ENCODE measurements around the gene SMAD7.

Gene SMAD7

DNA sequence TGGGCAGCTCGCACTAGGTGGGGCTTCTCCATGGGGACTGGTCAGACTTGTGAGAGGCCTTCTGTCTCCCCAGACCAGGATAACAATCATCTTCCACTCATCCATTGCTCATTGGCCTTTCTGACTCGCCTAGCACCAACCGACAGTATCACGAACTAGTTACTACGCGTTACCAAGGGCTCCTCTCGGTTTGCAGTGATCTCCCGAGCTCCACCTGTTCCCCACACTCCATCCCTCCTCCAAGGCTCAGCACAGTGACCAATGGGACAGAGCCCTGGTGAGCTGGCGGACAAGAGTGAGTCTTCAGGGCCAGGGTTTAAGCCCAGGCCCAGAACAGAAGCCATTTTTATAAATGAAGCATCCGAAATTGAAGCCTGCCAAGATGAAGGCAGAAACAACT lies 42.8 kb upstream of the SMAD7 start:
- H3K79me2 ChIP-seq (ENCODE audit: control insufficient read depth, insufficient read depth, low read length, poor library complexity), result peaks cover 10% of the 10 kb centered on the region
- H3K4me1 ChIP-seq (ENCODE audit: control insufficient read depth in 1 of 2, insufficient read depth in 2 of 2, low read length in 2 of 2), result peaks cover 57 to 64% of the 10 kb centered on the region in 2 experiments
- no peak overlapping the region for H3K4me2 ChIP-seq (ENCODE audit: low read length)
- no peak overlapping the region for H2AK5ac ChIP-seq (ENCODE audit: low read length)
- H3K27ac ChIP-seq (ENCODE audit: low read depth, low read length), result peak overlapping the region; percentile 11
- H3K27me3 ChIP-seq (ENCODE audit: insufficient read depth, low read length), result no peaks in the 10 kb centered on the region
- DNase-seq, result no peak
- H4K91ac ChIP-seq (ENCODE audit: low read depth, low read length), result peak overlapping the region; percentile 62
- no peaks in the 10 kb centered on the region for H3K36me3 ChIP-seq (ENCODE audit: control insufficient read depth in 1 of 2, insufficient read depth in 2 of 2, low read length in 2 of 2)
- H2AFZ ChIP-seq (ENCODE audit: insufficient read depth, low read length, poor library complexity), result no peak overlapping the region
- no peak overlapping the region for H3K23ac ChIP-seq (ENCODE audit: low read length)
- peaks cover 2% of the 10 kb centered on the region for H3K9me3 ChIP-seq (ENCODE audit: insufficient read depth, low read depth, low read length)
- H3K4ac ChIP-seq (ENCODE audit: low read depth, low read length), result no peak overlapping the region
- WGBS (ENCODE audit: extremely low coverage, insufficient coverage, insufficient read length), result no CpG with 5 or more reads among the region's 10 CpGs
- H2BK120ac ChIP-seq (ENCODE audit: insufficient read depth, low read length, poor library complexity), result peak overlapping the region; percentile 36
- no peak overlapping the region for H4K12ac ChIP-seq (ENCODE audit: low read depth, low read length)
- peaks cover 73% of the 10 kb centered on the region for H3K79me1 ChIP-seq (ENCODE audit: low read length)
- H4K8ac ChIP-seq (ENCODE audit: low read depth, low read length), result peak overlapping the region; percentile 12
- H2BK5ac ChIP-seq (ENCODE audit: low read depth, low read length, poor library complexity), result peak overlapping the region; percentile 34
- H3K14ac ChIP-seq (ENCODE audit: low read length), result peak overlapping the region; percentile 40
- H2BK12ac ChIP-seq (ENCODE audit: low read length), result peak overlapping the region; percentile 52
- H3K18ac ChIP-seq (ENCODE audit: low read length), result peak overlapping the region; percentile 15
- H3K9ac ChIP-seq (ENCODE audit: low read length), result no peak overlapping the region
- H3K4me3 ChIP-seq (ENCODE audit: low read depth, low read length), result no peak overlapping the region

DNA sequence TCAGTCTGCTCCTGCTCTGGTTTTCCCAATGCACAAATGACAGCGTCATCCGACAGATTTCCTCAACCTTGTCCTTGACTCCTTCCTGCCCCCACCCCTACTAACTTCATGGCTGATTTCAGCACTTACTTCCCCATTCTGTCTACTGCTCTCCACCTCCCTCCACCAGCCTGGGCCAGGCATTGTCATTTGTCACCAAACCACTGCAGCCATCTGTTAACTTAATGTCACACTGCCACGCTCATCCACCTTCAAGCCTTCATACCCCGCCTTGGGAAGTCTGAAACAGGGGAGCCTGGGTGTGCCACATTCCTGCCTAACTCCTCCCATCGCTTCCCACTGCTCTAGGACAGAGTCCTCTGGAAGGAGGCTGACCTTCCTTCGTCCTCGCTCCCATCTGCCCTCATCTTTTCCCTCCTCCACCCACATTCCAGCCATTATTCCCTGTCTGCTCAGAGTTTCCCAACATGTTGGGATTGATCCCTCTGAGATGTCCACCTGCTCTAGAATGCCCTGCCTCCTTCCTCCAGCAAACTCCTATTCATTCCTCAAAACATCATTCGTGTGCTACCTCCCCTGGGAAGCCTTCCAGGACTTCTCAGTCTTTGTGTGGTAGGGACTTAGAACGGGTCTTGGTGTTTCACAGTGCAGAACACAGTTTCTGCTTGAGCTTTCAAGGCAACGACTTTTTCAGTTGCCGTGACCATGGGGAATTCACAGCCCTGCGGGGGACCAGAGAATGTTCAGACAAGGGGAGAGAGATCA lies 42.2 kb upstream of the SMAD7 start:
- Histone ChIP-seq H4K91ac (ENCODE audit: low read depth, low read length) (peak overlapping the region; percentile 97), H3K79me1 (ENCODE audit: low read length) (peaks cover 69% of the 10 kb centered on the region), H3K23ac (ENCODE audit: low read length) (no peak overlapping the region), H3K4me2 (ENCODE audit: low read length) (no peak overlapping the region), H3K18ac (ENCODE audit: low read length) (peak overlapping the region; percentile 94), H3K79me2 (ENCODE audit: control insufficient read depth, insufficient read depth, low read length, poor library complexity) (peaks cover 10% of the 10 kb centered on the region), H3K27ac (ENCODE audit: low read depth, low read length) (peak overlapping the region; percentile 89), H3K4me1 (ENCODE audit: control insufficient read depth in 1 of 2, insufficient read depth in 2 of 2, low read length in 2 of 2) (peaks cover 51 to 58% of the 10 kb centered on the region in 2 experiments), H2BK5ac (ENCODE audit: low read depth, low read length, poor library complexity) (peak overlapping the region; percentile 57), H3K9ac (ENCODE audit: low read length) (no peak overlapping the region), H4K8ac (ENCODE audit: low read depth, low read length) (peak overlapping the region; percentile 75), H4K12ac (ENCODE audit: low read depth, low read length) (no peak overlapping the region), H2AK5ac (ENCODE audit: low read length) (peak overlapping the region; percentile 97), H3K27me3 (ENCODE audit: insufficient read depth, low read length) (no peaks in the 10 kb centered on the region), H2BK120ac (ENCODE audit: insufficient read depth, low read length, poor library complexity) (peak overlapping the region; percentile 81), H3K14ac (ENCODE audit: low read length) (peak overlapping the region; percentile 79), H3K4me3 (ENCODE audit: low read depth, low read length) (no peak overlapping the region), H3K4ac (ENCODE audit: low read depth, low read length) (peak overlapping the region; percentile 48), H3K9me3 (ENCODE audit: insufficient read depth, low read depth, low read length) (peaks cover 2% of the 10 kb centered on the region), H2BK12ac (ENCODE audit: low read length) (peak overlapping the region; percentile 52), H3K36me3 (ENCODE audit: control insufficient read depth in 1 of 2, insufficient read depth in 2 of 2, low read length in 2 of 2) (no peaks in the 10 kb centered on the region), H2AFZ (ENCODE audit: insufficient read depth, low read length, poor library complexity) (peak overlapping the region; percentile 40)
- no CpG with 5 or more reads among the region's 12 CpGs for WGBS (ENCODE audit: extremely low coverage, insufficient coverage, insufficient read length)
- DNase-seq, result peak; percentile 43 to 70

DNA sequence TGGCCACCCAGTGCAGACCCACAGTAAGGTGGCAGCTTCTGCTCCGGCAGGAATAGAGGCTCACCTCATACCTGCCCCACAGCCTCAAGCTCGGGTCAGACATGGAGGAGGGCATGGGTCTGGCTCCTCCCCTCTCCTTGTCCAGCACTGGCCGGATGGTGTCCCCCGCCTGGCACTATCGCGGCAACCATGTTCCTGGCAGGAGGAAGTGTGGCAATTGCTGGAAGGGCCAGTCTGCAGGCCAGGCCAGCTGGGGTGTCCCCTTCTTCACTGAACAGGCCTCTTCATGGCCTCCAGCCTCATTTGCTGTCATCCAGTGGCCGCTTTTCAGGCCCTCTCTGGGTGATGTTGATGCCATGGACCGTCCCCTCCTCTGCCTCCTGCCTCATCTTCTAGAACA lies 41.4 kb upstream of the SMAD7 start:
- no peaks in the 10 kb centered on the region for H3K36me3 ChIP-seq (ENCODE audit: control insufficient read depth in 1 of 2, insufficient read depth in 2 of 2, low read length in 2 of 2)
- H3K4me2 ChIP-seq (ENCODE audit: low read length), result no peak overlapping the region
- no peak overlapping the region for H3K4me3 ChIP-seq (ENCODE audit: low read depth, low read length)
- H3K4me1 ChIP-seq (ENCODE audit: control insufficient read depth in 1 of 2, insufficient read depth in 2 of 2, low read length in 2 of 2), result peaks cover 46 to 53% of the 10 kb centered on the region in 2 experiments
- no CpG with 5 or more reads among the region's 8 CpGs for WGBS (ENCODE audit: extremely low coverage, insufficient coverage, insufficient read length)
- H3K9me3 ChIP-seq (ENCODE audit: insufficient read depth, low read depth, low read length), result peaks cover 4% of the 10 kb centered on the region
- H3K9ac ChIP-seq (ENCODE audit: low read length), result no peak overlapping the region
- H3K79me1 ChIP-seq (ENCODE audit: low read length), result peaks cover 66% of the 10 kb centered on the region
- peak overlapping the region; percentile 97 for H4K91ac ChIP-seq (ENCODE audit: low read depth, low read length)
- H2BK120ac ChIP-seq (ENCODE audit: insufficient read depth, low read length, poor library complexity), result peak overlapping the region; percentile 81
- peak overlapping the region; percentile 97 for H2AK5ac ChIP-seq (ENCODE audit: low read length)
- H3K4ac ChIP-seq (ENCODE audit: low read depth, low read length), result peak overlapping the region; percentile 48
- H2BK12ac ChIP-seq (ENCODE audit: low read length), result peak overlapping the region; percentile 41
- peak overlapping the region; percentile 79 for H3K14ac ChIP-seq (ENCODE audit: low read length)
- peaks cover 10% of the 10 kb centered on the region for H3K79me2 ChIP-seq (ENCODE audit: control insufficient read depth, insufficient read depth, low read length, poor library complexity)
- peak overlapping the region; percentile 94 for H3K18ac ChIP-seq (ENCODE audit: low read length)
- no peak for DNase-seq
- no peak overlapping the region for H2AFZ ChIP-seq (ENCODE audit: insufficient read depth, low read length, poor library complexity)
- H4K8ac ChIP-seq (ENCODE audit: low read depth, low read length), result peak overlapping the region; percentile 75
- peak overlapping the region; percentile 89 for H3K27ac ChIP-seq (ENCODE audit: low read depth, low read length)
- peak overlapping the region; percentile 57 for H2BK5ac ChIP-seq (ENCODE audit: low read depth, low read length, poor library complexity)
- no peaks in the 10 kb centered on the region for H3K27me3 ChIP-seq (ENCODE audit: insufficient read depth, low read length)
- no peak overlapping the region for H4K12ac ChIP-seq (ENCODE audit: low read depth, low read length)
- H3K23ac ChIP-seq (ENCODE audit: low read length), result no peak overlapping the region

DNA sequence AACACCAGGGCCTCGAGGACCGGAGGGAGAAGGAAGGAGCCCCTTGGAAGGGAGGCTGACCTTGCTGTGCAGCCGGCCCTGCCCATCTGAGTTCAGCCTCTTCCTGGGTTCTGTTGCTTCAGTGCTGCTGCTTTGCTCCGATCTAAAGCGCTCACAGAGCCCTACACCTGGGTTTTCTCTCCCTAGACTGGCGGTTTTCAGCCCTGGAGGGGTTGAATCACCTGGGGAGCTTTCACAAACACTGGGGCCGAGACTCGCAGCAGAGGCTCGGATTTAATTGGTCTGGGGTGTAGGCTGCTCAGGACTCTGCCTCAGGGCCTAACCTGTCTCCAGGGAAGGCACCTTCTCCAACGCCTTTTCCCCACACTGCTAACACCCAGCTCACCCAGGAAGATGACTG lies 40.9 kb upstream of the SMAD7 start:
- peak overlapping the region; percentile 15 for H3K4me2 ChIP-seq (ENCODE audit: low read length)
- H3K14ac ChIP-seq (ENCODE audit: low read length), result peak overlapping the region; percentile 79
- peak overlapping the region; percentile 81 for H2BK120ac ChIP-seq (ENCODE audit: insufficient read depth, low read length, poor library complexity)
- H3K9me3 ChIP-seq (ENCODE audit: insufficient read depth, low read depth, low read length), result peaks cover 4% of the 10 kb centered on the region
- peak overlapping the region; percentile 35 for H3K4ac ChIP-seq (ENCODE audit: low read depth, low read length)
- H4K12ac ChIP-seq (ENCODE audit: low read depth, low read length), result no peak overlapping the region
- H2AFZ ChIP-seq (ENCODE audit: insufficient read depth, low read length, poor library complexity), result no peak overlapping the region
- peak overlapping the region; percentile 73 for H2BK5ac ChIP-seq (ENCODE audit: low read depth, low read length, poor library complexity)
- H3K18ac ChIP-seq (ENCODE audit: low read length), result peak overlapping the region; percentile 94
- peaks cover 67% of the 10 kb centered on the region for H3K79me1 ChIP-seq (ENCODE audit: low read length)
- H4K91ac ChIP-seq (ENCODE audit: low read depth, low read length), result peak overlapping the region; percentile 97
- peaks cover 43 to 51% of the 10 kb centered on the region in 2 experiments for H3K4me1 ChIP-seq (ENCODE audit: control insufficient read depth in 1 of 2, insufficient read depth in 2 of 2, low read length in 2 of 2)
- peak overlapping the region; percentile 89 for H3K27ac ChIP-seq (ENCODE audit: low read depth, low read length)
- H3K23ac ChIP-seq (ENCODE audit: low read length), result no peak overlapping the region
- H4K8ac ChIP-seq (ENCODE audit: low read depth, low read length), result peak overlapping the region; percentile 75
- no peak overlapping the region for H3K4me3 ChIP-seq (ENCODE audit: low read depth, low read length)
- peak overlapping the region; percentile 97 for H2AK5ac ChIP-seq (ENCODE audit: low read length)
- no peaks in the 10 kb centered on the region for H3K27me3 ChIP-seq (ENCODE audit: insufficient read depth, low read length)
- peak overlapping the region; percentile 41 for H2BK12ac ChIP-seq (ENCODE audit: low read length)
- H3K36me3 ChIP-seq (ENCODE audit: control insufficient read depth in 1 of 2, insufficient read depth in 2 of 2, low read length in 2 of 2), result no peaks in the 10 kb centered on the region
- WGBS (ENCODE audit: extremely low coverage, insufficient coverage, insufficient read length), result no CpG with 5 or more reads among the region's 10 CpGs
- no peak overlapping the region for H3K9ac ChIP-seq (ENCODE audit: low read length)
- peaks cover 10% of the 10 kb centered on the region for H3K79me2 ChIP-seq (ENCODE audit: control insufficient read depth, insufficient read depth, low read length, poor library complexity)
- peak; percentile 62 to 72 for DNase-seq
